Mucosa of descending colon (tissue), 3 donors: ENCODE data around the gene STARD9. TPM values are rescaled to one million over a fixed set of nuclear protein-coding genes. Genes with fewer than 3 reads are reported as not detected.
"Not testable (repeated sequence)": the region's sequence is repeated elsewhere in the genome, so short reads cannot be mapped to it uniquely, and the experiment has no call there.

ENCODE experiments used
- ATAC-seq: fragments of 200-7000 bp; cut with Tn5 transposase; one replicate; pipeline ENCODE4 v1.9.1; 2020; ENCODE audit warnings: mild to moderate bottlenecking, moderate library complexity
- DNase-seq, 3 donors: peaks; one replicate each; pipeline ENCODE4 v3.0.0-alpha.2; 2020
- H3K36me3 ChIP-seq: fragments of 200-600 bp; one replicate; pipeline ENCODE4 v1.8.0; 2021; ENCODE audit warnings: low read depth, mild to moderate bottlenecking
- H3K4me1 ChIP-seq: fragments of 200-600 bp; one replicate; pipeline ENCODE4 v1.8.0; 2021; ENCODE audit warnings: low read depth, mild to moderate bottlenecking
- H3K4me3 ChIP-seq: fragments of 200-600 bp; one replicate; pipeline ENCODE4 v1.8.0; 2021; ENCODE audit warnings: mild to moderate bottlenecking
- H3K9me3 ChIP-seq: fragments of 200-600 bp; one replicate; pipeline ENCODE4 v1.8.0; 2021; ENCODE audit warnings: mild to moderate bottlenecking
- CTCF ChIP-seq: fragments of 200-600 bp; IDR thresholded peaks from one replicate; pipeline ENCODE4 v1.8.0; 2022; ENCODE audit warnings: antibody characterized with exemption, mild to moderate bottlenecking
- intact Hi-C, 2 donors: fragments of 100-400 bp; cut with DNase I in 1 of 2; cut with micrococcal nuclease in 1 of 2; formaldehyde crosslinking; loops; one replicate each; pipeline versions ENCODE4 v1.11.0 to v1.11.1; 2022; cut with DNase I, micrococcal nuclease
- total RNA-seq, 3 donors: library from RNA; stranded (reverse); fragmentation: NEBNext Ultra II Directional in 2 of 3; extraction: Animal tissue kit (Norgen Biotek cat#: 25700) in 2 of 3; gene quantifications; one replicate each; pipeline versions ENCODE4 v1.2.1 to v1.2.4, GENCODE V29; 2021 to 2023
- donor health status: DM: no; HTN: no; CAD: no; lungs with moderate emphysema.
- donor health status: DM: no; HTN: no; CAD: no.
- donor health status: DM: no; HTN: yes; CAD: no.

Gene STARD9
- total RNA-seq, 3 donors from 2014 or later, result 6.1 to 42.8 (median 8.5) TPM

- Histone ChIP-seq H3K4me3 (no peak overlapping the region), H3K9me3 (no peaks in the 10 kb centered on the region), H3K36me3 (no peaks in the 10 kb centered on the region), H3K4me1 (peaks cover 5% of the 10 kb centered on the region)
- intact Hi-C loops, result no loop called here
- ATAC-seq, result no peak
- TF ChIP-seq CTCF, result no peak
- no peak for DNase-seq
These were observed 166.7 kb downstream of the STARD9 start for GRCh38 chr15:42742149-42742548.

GRCh38 chr15:42744195-42744594 lies 168.8 kb downstream of the STARD9 start:
- Histone ChIP-seq H3K4me3 (no peak overlapping the region), H3K4me1 (no peaks in the 10 kb centered on the region), H3K36me3 (no peaks in the 10 kb centered on the region), H3K9me3 (no peaks in the 10 kb centered on the region)
- intact Hi-C loops, result no loop called here
- TF ChIP-seq CTCF, result no peak
- ATAC-seq (no peak), DNase-seq (no peak)

GRCh38 chr15:42749266-42749665 lies 173.9 kb downstream of the STARD9 start:
- DNase-seq, result no peak
- no peak for TF ChIP-seq CTCF
- no peak for ATAC-seq

GRCh38 chr15:42750306-42750705 lies 174.9 kb downstream of the STARD9 start:
- intact Hi-C loops, result no loop called here
- TF ChIP-seq CTCF, result no peak
- Histone ChIP-seq H3K36me3 (no peaks in the 10 kb centered on the region), H3K9me3 (no peaks in the 10 kb centered on the region), H3K4me3 (no peak overlapping the region), H3K4me1 (no peaks in the 10 kb centered on the region)
- ATAC-seq (no peak), DNase-seq (no peak)

More at GRCh38 chr15:42749266-42749665, 173.9 kb downstream of the STARD9 start:
- Histone ChIP-seq H3K36me3 (no peaks in the 10 kb centered on the region), H3K4me1 (no peaks in the 10 kb centered on the region), H3K9me3 (no peaks in the 10 kb centered on the region), H3K4me3 (no peak overlapping the region)
- intact Hi-C loops, result no loop called here

GRCh38 chr15:42759093-42759492 lies 183.7 kb downstream of the STARD9 start:
- intact Hi-C loops, result no loop called here
- no peaks in the 10 kb centered on the region for H3K36me3 ChIP-seq
- TF ChIP-seq CTCF, result no peak
- no peaks in the 10 kb centered on the region for H3K4me1 ChIP-seq
- H3K4me3 ChIP-seq, result no peak overlapping the region
- peaks cover 20% of the 10 kb centered on the region for H3K9me3 ChIP-seq
- no peak for ATAC-seq
- DNase-seq, result no peak

- DNase-seq (no peak), ATAC-seq (no peak)
- H3K4me1 ChIP-seq, result no peaks in the 10 kb centered on the region
- intact Hi-C loops, result no loop called here
- no peak for TF ChIP-seq CTCF
- H3K9me3 ChIP-seq, result peaks cover 20% of the 10 kb centered on the region
- no peaks in the 10 kb centered on the region for H3K36me3 ChIP-seq
- H3K4me3 ChIP-seq, result no peak overlapping the region
These were observed 185.4 kb downstream of the STARD9 start for GRCh38 chr15:42760759-42761158.

GRCh38 chr15:42761813-42762212 lies 186.4 kb downstream of the STARD9 start:
- H3K36me3 ChIP-seq, intact Hi-C loops, H3K4me3 ChIP-seq, ATAC-seq, DNase-seq, H3K4me1 ChIP-seq: not testable (repeated sequence)
- peaks cover 20% of the 10 kb centered on the region for H3K9me3 ChIP-seq

- H3K4me1 ChIP-seq, H3K4me3 ChIP-seq, H3K36me3 ChIP-seq, DNase-seq, ATAC-seq, intact Hi-C loops: not testable (repeated sequence)
- H3K9me3 ChIP-seq, result peaks cover 20% of the 10 kb centered on the region
These were observed 188.8 kb downstream of the STARD9 start for GRCh38 chr15:42764154-42764731.
